Esophagus squamous epithelium (tissue), 5 donors: ENCODE data around the gene HMMR. TPM values are rescaled to one million over a fixed set of nuclear protein-coding genes. Genes with fewer than 3 reads are reported as not detected.

Experiments used
- DNase-seq: peaks from one replicate; lab custom pipeline; 2025; lab: John Stamatoyannopoulos, UW
- H3K27ac ChIP-seq, 4 donors: fragments of 200-600 bp; sonication (generic); one replicate each; pipeline ENCODE4 v1.5.1; 2016 to 2019; ENCODE audit warnings: mild to moderate bottlenecking in 1 of 4
- H3K27me3 ChIP-seq, 4 donors: fragments of 200-600 bp; sonication (generic); 1 replicate in 3 of 4; 2 replicates in 1 of 4; pipeline versions ENCODE4 v1.5.1 to v1.6.0; 2017 to 2021; ENCODE audit warnings: antibody characterized with exemption in 1 of 4
- H3K36me3 ChIP-seq, 3 donors: fragments of 200-600 bp; sonication (generic); one replicate each; pipeline ENCODE4 v1.5.1; 2016 to 2019
- H3K4me1 ChIP-seq, 3 donors: fragments of 200-600 bp; sonication (generic); one replicate each; pipeline ENCODE4 v1.5.1; 2017 to 2019
- H3K4me3 ChIP-seq, 4 donors: fragments of 200-600 bp; sonication (generic); 1 replicate in 3 of 4; 2 replicates in 1 of 4; pipeline ENCODE4 v1.5.1; 2016 to 2019; ENCODE audit warnings: mild to moderate bottlenecking in 2 of 4, moderate library complexity in 1 of 4
- H3K9me3 ChIP-seq, 3 donors: fragments of 200-600 bp; sonication (generic); one replicate each; pipeline ENCODE4 v1.5.1; 2016 to 2019
- CTCF ChIP-seq, 6 experiments: fragments of 450-650 bp in 4 of 6; fragments of 200-600 bp in 2 of 6; sonication (generic) in 2 of 6; IDR thresholded peaks; one replicate each; pipeline ENCODE4 v1.5.1; 2016 to 2019; ENCODE audit warnings: antibody characterized with exemption in 6 of 6, mild to moderate bottlenecking in 4 of 6, moderate library complexity in 4 of 6
- POLR2A ChIP-seq, 4 donors: fragments of 450-650 bp; IDR thresholded peaks; one replicate each; pipeline ENCODE4 v1.6.1; 2017; ENCODE audit warnings: antibody characterized with exemption in 4 of 4, mild to moderate bottlenecking in 4 of 4, moderate library complexity in 3 of 4
- WGBS, 2 donors: methylation state at CpG; one replicate each; pipeline ENCODE4 v1.1.5; 2018; 5-methylcytosine and 5-hydroxymethylcytosine counted together
- intact Hi-C: fragments of 100-400 bp; cut with DNase I; formaldehyde crosslinking; loops from one replicate; pipeline ENCODE4 v1.15.0; 2022
- total RNA-seq, 4 donors: library from RNA; depleted of rRNA; stranded (reverse); fragments of >200 nt; gene quantifications; one replicate each; pipeline ENCODE4 v1.1.0, GENCODE V29; 2016
- donor health status: DM: yes; HTN: yes; CAD: no.

Gene HMMR
- total RNA-seq, 4 donors from 2014 or later, result 3.2 to 23.7 (median 11.1) TPM

DNA sequence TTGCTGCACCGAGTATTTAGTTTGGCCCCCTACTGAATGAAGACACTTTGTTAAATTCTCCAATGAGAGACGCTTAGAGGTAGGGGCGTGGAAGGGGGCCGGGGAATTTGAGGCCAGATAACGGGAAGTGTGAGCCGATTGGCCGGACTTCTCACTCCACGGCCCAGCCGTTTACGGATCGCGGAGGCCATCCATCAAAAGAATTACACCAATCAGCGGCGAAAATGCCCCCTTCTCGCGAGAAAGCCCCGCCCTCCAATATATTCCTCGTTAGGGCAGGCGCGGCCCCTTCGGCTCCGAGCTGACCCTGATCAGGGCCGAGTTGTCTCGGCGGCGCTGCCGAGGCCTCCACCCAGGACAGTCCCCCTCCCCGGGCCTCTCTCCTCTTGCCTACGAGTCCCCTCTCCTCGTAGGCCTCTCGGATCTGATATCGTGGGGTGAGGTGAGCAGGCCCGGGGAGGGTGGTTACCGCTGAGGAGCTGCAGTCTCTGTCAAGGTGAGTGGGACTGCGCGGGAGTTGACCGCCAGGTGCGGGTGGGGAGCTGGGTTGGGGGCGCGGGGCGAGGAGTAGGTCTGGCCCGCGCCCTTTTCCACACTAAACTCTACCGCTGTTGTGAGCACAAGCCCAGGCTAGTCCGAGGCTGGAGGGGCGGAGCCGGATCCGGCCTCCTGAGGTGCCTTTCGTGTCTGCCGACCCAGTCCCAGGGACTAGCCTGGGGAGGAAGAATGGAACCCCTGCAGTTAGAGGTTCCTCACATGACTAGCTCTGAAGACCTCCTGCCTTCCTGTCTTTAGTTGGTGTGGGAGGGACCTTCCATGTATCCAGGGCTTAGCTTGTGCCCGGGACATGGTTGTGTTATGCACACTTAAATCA is 22.9 kb upstream of the HMMR start, which contains the start of gene CCNG1:
TSS of gene CCNG1 (plus strand) at position 287 of the 874 bp plus-strand sequence. CDS start 1,662 bp downstream, outside the sequence.
- peak; percentile 83 for DNase-seq
- Histone ChIP-seq H3K4me3 (peak within 1 kb of the TSS; percentile 71 to 96 (median 94)), H3K36me3 (peaks cover 0 to 34% (median 3%) of the 10 kb centered on the region in 3 donors), H3K27ac (peak within 1 kb of the TSS; percentile 94 to 98 (median 96)), H3K9me3 (no peaks in the 10 kb centered on the region), H3K4me1 (peaks cover 8 to 42% (median 24%) of the 10 kb centered on the region in 3 donors), H3K27me3 (no peaks in the 10 kb centered on the region)
- TF ChIP-seq POLR2A (IDR thresholded peaks at IDR 0.05) (peak in 2 of 4 donors; percentile 66 to 76), CTCF (IDR thresholded peaks at IDR 0.05) (peak in 1 of 6 experiments; percentile 33)
- intact Hi-C loops, result no loop called here
- WGBS, 2 donors, result 0 to 1% methylated on average over 20 to 29 of the region's 51 CpGs

GRCh38 chr5:163439092-163439425 is 21.4 kb upstream of the HMMR start:
- Histone ChIP-seq H3K4me3 (peak overlapping the region in 3 of 4 donors; percentile 71 to 95 (median 93)), H3K36me3 (peaks cover 0 to 49% (median 3%) of the 10 kb centered on the region in 3 donors), H3K4me1 (peaks cover 8 to 42% (median 24%) of the 10 kb centered on the region in 3 donors), H3K9me3 (no peaks in the 10 kb centered on the region), H3K27me3 (no peaks in the 10 kb centered on the region), H3K27ac (peak overlapping the region in 1 of 4 donors; percentile 2)
- TF ChIP-seq CTCF (IDR thresholded peaks at IDR 0.05), result no peak
- intact Hi-C loops, result no loop called here
- DNase-seq, result no peak
- WGBS, 2 donors, result 37 to 41% methylated on average over 2 of the region's 2 CpGs

DNA sequence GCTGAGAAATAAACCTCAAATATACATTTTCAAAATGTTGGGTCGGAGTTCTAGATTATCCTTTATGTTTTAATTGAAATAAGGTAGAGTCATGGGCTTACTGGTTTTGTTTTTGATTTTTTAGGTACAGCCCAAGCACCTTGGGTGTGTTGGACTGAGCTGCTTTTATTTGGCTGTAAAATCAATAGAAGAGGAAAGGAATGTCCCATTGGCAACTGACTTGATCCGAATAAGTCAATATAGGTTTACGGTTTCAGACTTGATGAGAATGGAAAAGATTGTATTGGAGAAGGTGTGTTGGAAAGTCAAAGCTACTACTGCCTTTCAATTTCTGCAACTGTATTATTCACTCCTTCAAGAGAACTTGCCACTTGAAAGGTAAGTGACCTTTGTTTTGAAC is 19.5 kb upstream of the HMMR start:
- WGBS, 2 donors, result 78 to 94% methylated on average over 3 of the region's 3 CpGs
- DNase-seq, result no peak
- Histone ChIP-seq H3K36me3 (peaks cover 0 to 68% (median 7%) of the 10 kb centered on the region in 3 donors), H3K4me1 (peaks cover 8 to 42% (median 24%) of the 10 kb centered on the region in 3 donors), H3K27ac (no peak overlapping the region), H3K4me3 (no peak overlapping the region), H3K9me3 (no peaks in the 10 kb centered on the region), H3K27me3 (no peaks in the 10 kb centered on the region)
- TF ChIP-seq POLR2A (IDR thresholded peaks at IDR 0.05) (no peak), CTCF (IDR thresholded peaks at IDR 0.05) (no peak)
- intact Hi-C loops, result no loop called here

DNA sequence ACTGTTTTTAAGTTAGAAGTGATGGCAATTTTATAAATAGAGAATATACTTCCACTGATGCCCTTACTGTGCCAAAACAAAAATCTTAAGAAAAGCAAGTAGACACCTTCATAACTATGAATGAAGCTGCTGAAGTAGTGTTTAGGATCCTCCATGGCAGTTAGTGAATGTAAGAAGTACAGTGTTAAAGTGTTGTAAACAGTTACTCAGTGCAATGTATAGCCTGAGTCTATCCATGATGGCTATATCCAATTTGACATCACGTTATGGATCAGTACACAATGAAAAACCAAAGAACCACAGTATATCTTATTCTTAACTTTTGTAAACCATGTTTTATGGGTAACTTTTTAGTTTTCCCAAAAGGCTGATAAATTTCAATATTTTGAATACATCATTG is 15.9 kb upstream of the HMMR start:
- no peak overlapping the region for H3K27ac ChIP-seq
- no peak for TF ChIP-seq POLR2A (IDR thresholded peaks at IDR 0.05)
- TF ChIP-seq CTCF (IDR thresholded peaks at IDR 0.05), result no peak
- 93 to 96% methylated on average over 1 of the region's 1 CpG for WGBS, 2 donors
- no peak for DNase-seq
- H3K36me3 ChIP-seq, result peaks cover 6 to 97% (median 7%) of the 10 kb centered on the region in 3 donors
- H3K4me3 ChIP-seq, result no peak overlapping the region
- no peaks in the 10 kb centered on the region for H3K27me3 ChIP-seq
- H3K4me1 ChIP-seq, result peaks cover 0 to 17% (median 7%) of the 10 kb centered on the region in 3 donors
- intact Hi-C loops, result no loop called here
- H3K9me3 ChIP-seq, result no peaks in the 10 kb centered on the region

GRCh38 chr5:163445345-163445744 is 15.1 kb upstream of the HMMR start:
- H3K36me3 ChIP-seq, result peaks cover 6 to 98% (median 7%) of the 10 kb centered on the region in 3 donors
- intact Hi-C loops, result no loop called here
- H3K4me3 ChIP-seq, result no peak overlapping the region
- no peak overlapping the region for H3K27ac ChIP-seq
- 74 to 88% methylated on average over 6 of the region's 6 CpGs for WGBS, 2 donors
- DNase-seq, result no peak
- TF ChIP-seq POLR2A (IDR thresholded peaks at IDR 0.05) (no peak), CTCF (IDR thresholded peaks at IDR 0.05) (no peak)
- no peaks in the 10 kb centered on the region for H3K27me3 ChIP-seq
- H3K9me3 ChIP-seq, result no peaks in the 10 kb centered on the region
- peaks cover 0 to 9% (median 0%) of the 10 kb centered on the region in 3 donors for H3K4me1 ChIP-seq
